WTC11 (cell line): ENCODE results near the gene SDR42E2. TPM values are rescaled to one million over a fixed set of nuclear protein-coding genes. Genes with fewer than 3 reads are reported as not detected.
A peak's percentile ranks its signal among the peaks of the same experiment; 100 is the strongest.

Source experiments
- ATAC-seq: fragments of 200-7000 bp; cut with Tn5 transposase; 2 replicates; pipeline ENCODE4 v1.10.0; 2021; ENCODE audit warnings: mild to moderate bottlenecking, moderate library complexity
- CTCF ChIA-PET: fragments of 300-600 bp; sonication (Branson Sonifier 250); formaldehyde crosslinking; loops from one replicate; lab custom pipeline; 2021; ENCODE audit warnings: antibody characterized with exemption; lab: Charles Lee
- POLR2A ChIA-PET: fragments of 350-600 bp; sonication (Branson Sonifier 250); formaldehyde crosslinking; loops from one replicate; lab custom pipeline; 2021; ENCODE audit warnings: antibody characterized with exemption; lab: Charles Lee
- DNase-seq: peaks from one replicate; pipeline ENCODE4 v3.0.0; 2021; ENCODE audit warnings: low spot score
- H3K27ac Mint-ChIP-seq: 2 replicates; pipeline ENCODE4 v1.8.0; 2021; ENCODE audit warnings: mixed read lengths
- H3K27me3 Mint-ChIP-seq: 2 replicates; pipeline ENCODE4 v1.8.0; 2021; ENCODE audit warnings: low read depth, mild to moderate bottlenecking, moderate library complexity, mixed read lengths
- H3K36me3 Mint-ChIP-seq: 2 replicates; pipeline ENCODE4 v1.8.0; 2021; ENCODE audit warnings: mixed read lengths
- H3K4me1 Mint-ChIP-seq: 2 replicates; pipeline ENCODE4 v1.8.0; 2022; ENCODE audit warnings: mixed read lengths
- H3K4me3 Mint-ChIP-seq: 2 replicates; pipeline ENCODE4 v1.8.0; 2021; ENCODE audit warnings: mild to moderate bottlenecking, moderate library complexity, mixed read lengths
- H3K9me3 Mint-ChIP-seq: 2 replicates; pipeline ENCODE4 v1.8.0; 2021; ENCODE audit warnings: mixed read lengths
- EMX1 ChIP-seq: fragments of 250-450 bp; sonication (Bioruptor Pico); IDR thresholded peaks from 2 replicates; pipeline ENCODE4 v1.8.0; 2021; ENCODE audit warnings: mild to moderate bottlenecking
- FOXK1 ChIP-seq: sonication (generic); formaldehyde crosslinking; IDR thresholded peaks from 2 replicates; pipeline ENCODE4 v1.8.0; 2022; ENCODE audit warnings: mild to moderate bottlenecking, moderate library complexity, missing genetic modification reagents
- GTF2I ChIP-seq: fragments of 250-450 bp; sonication (Bioruptor Pico); conservative IDR thresholded peaks from 2 replicates; pipeline ENCODE4 v1.4.0; 2021; ENCODE audit warnings: mild to moderate bottlenecking
- OVOL2 ChIP-seq: fragments of 250-450 bp; sonication (Bioruptor Pico); IDR thresholded peaks from 2 replicates; pipeline ENCODE4 v1.9.0; 2021; ENCODE audit warnings: mild to moderate bottlenecking, borderline replicate concordance
- PREB ChIP-seq: sonication (generic); formaldehyde crosslinking; IDR thresholded peaks from 2 replicates; pipeline ENCODE4 v1.8.1; 2022; ENCODE audit warnings: mild to moderate bottlenecking, missing genetic modification reagents, moderate library complexity, borderline replicate concordance
- RORB ChIP-seq: fragments of 250-450 bp; sonication (Bioruptor Pico); IDR thresholded peaks from 2 replicates; pipeline ENCODE4 v1.9.0; 2021; ENCODE audit warnings: mild to moderate bottlenecking
- STAT6 ChIP-seq: sonication (generic); formaldehyde crosslinking; conservative IDR thresholded peaks from 2 replicates; pipeline ENCODE4 v1.8.1; 2023; ENCODE audit warnings: mild to moderate bottlenecking, low read depth, missing genetic modification reagents, moderate library complexity
- TP53 ChIP-seq: sonication (generic); formaldehyde crosslinking; IDR thresholded peaks from 2 replicates; pipeline ENCODE4 v1.8.1; 2023; ENCODE audit warnings: mild to moderate bottlenecking, missing genetic modification reagents
- ZNF121 ChIP-seq: sonication (generic); formaldehyde crosslinking; IDR thresholded peaks from 2 replicates; pipeline ENCODE4 v1.8.0; 2023; ENCODE audit warnings: missing genetic modification reagents
- ZNF232 ChIP-seq: sonication (generic); formaldehyde crosslinking; IDR thresholded peaks from 2 replicates; pipeline ENCODE4 v1.8.0; 2022; ENCODE audit warnings: mild to moderate bottlenecking, missing genetic modification reagents
- total RNA-seq: library from RNA; stranded (reverse); gene quantifications from 3 replicates; pipeline ENCODE4 v1.2.3, GENCODE V29; 2021
- TF ChIP-seq, protein P1 (sequence below): sonication (generic); formaldehyde crosslinking; IDR thresholded peaks from 2 replicates; pipeline ENCODE4 v1.8.0; 2023; ENCODE audit warnings: missing genetic modification reagents, mild to moderate bottlenecking, borderline replicate concordance
- TF ChIP-seq, protein P2 (sequence below): sonication (generic); formaldehyde crosslinking; IDR thresholded peaks from 2 replicates; pipeline ENCODE4 v1.8.0; 2022; ENCODE audit warnings: mild to moderate bottlenecking, missing genetic modification reagents
- TF ChIP-seq, protein P3 (sequence below): sonication (generic); formaldehyde crosslinking; IDR thresholded peaks from 2 replicates; pipeline ENCODE4 v1.8.0; 2023; ENCODE audit warnings: mild to moderate bottlenecking, missing genetic modification reagents
- TF ChIP-seq, protein P4 (sequence below): sonication (generic); formaldehyde crosslinking; IDR thresholded peaks from 2 replicates; pipeline ENCODE4 v1.8.1; 2023; ENCODE audit warnings: mild to moderate bottlenecking, missing genetic modification reagents, moderate library complexity
- TF ChIP-seq, protein P5 (sequence below): sonication (generic); formaldehyde crosslinking; IDR thresholded peaks from 2 replicates; pipeline ENCODE4 v1.8.1; 2023; ENCODE audit warnings: mild to moderate bottlenecking, moderate library complexity, missing genetic modification reagents

The SDR42E2 gene
- total RNA-seq, 1 experiment from 2014 or later, result 0.13 TPM

DNA sequence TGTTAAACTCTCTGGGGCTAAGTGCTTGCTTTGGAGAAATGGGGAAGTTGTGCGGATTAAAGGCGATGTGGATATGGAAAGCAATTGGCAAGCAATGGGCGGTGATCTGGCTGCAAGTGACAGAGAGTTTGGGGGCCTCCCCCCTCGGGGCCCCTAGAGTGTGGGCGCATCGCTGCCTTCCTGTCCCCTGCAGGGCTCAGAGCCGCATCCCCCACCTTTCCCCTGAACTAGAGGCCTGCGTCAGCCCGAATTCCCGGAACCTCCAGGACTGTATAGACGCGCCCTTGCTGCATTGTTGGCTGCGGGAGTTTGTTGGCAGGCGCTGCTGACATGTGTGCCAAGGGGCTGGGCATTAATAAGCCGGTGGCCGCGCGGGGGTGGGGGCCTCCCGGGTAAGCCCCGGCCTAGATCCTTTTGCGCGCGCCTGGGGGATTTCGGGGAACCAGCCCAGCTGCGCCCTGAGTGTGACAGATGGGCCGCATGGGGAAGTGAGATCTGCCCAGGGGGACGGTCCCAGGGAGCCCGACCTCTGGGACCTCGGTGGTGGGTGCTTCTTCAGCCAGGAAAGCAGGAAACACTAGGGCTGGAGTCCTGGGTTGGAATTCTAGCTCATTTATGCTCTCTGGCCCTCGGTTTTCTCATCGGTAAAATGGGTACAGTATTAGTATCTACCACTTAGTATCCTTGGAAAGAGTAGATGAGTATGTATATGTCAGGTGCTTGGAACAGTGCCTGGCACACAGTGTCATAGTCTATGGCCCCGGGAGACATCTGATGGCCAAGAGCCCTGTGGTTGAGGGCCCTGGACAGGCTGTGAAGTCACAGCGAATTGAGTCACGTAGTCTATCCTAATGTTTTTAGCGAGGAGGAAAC lies 44.8 kb downstream of the SDR42E2 start:
- ChIA-PET CTCF (interaction anchor here (0.8 to 3.1 kb wide), 12 partner anchors 10 to 114 kb away, joined by 3 to 26 read pairs (median 6); partner anchors contain the start of gene POLR3E), POLR2A (interaction anchor here (0.6 to 1.4 kb wide), 3 partner anchors 10 to 72 kb away, joined by 5 to 8 read pairs (median 6); no protein-coding TSS in a partner anchor)
- no peaks in the 10 kb centered on the region for H3K27me3 Mint-ChIP-seq
- peaks cover 13% of the 10 kb centered on the region for H3K9me3 Mint-ChIP-seq
- peak; percentile 33 for DNase-seq
- peaks cover 17% of the 10 kb centered on the region for H3K36me3 Mint-ChIP-seq
- TF ChIP-seq EMX1 (CRISPR knock-in tag) (no peak), RORB (CRISPR knock-in tag) (no peak), FOXK1 (CRISPR knock-in tag) (no peak), STAT6 (CRISPR knock-in tag) (no peak), ZNF121 (CRISPR knock-in tag) (0 out of 2 replicates have a peak, but pooled peaks have one; percentile 21), GTF2I (CRISPR knock-in tag) (0 out of 2 replicates have a peak, but pooled peaks have one; percentile 33), PREB (CRISPR knock-in tag) (0 out of 2 replicates have a peak, but pooled peaks have one; percentile 17)
- TF ChIP-seq, protein P1, sequence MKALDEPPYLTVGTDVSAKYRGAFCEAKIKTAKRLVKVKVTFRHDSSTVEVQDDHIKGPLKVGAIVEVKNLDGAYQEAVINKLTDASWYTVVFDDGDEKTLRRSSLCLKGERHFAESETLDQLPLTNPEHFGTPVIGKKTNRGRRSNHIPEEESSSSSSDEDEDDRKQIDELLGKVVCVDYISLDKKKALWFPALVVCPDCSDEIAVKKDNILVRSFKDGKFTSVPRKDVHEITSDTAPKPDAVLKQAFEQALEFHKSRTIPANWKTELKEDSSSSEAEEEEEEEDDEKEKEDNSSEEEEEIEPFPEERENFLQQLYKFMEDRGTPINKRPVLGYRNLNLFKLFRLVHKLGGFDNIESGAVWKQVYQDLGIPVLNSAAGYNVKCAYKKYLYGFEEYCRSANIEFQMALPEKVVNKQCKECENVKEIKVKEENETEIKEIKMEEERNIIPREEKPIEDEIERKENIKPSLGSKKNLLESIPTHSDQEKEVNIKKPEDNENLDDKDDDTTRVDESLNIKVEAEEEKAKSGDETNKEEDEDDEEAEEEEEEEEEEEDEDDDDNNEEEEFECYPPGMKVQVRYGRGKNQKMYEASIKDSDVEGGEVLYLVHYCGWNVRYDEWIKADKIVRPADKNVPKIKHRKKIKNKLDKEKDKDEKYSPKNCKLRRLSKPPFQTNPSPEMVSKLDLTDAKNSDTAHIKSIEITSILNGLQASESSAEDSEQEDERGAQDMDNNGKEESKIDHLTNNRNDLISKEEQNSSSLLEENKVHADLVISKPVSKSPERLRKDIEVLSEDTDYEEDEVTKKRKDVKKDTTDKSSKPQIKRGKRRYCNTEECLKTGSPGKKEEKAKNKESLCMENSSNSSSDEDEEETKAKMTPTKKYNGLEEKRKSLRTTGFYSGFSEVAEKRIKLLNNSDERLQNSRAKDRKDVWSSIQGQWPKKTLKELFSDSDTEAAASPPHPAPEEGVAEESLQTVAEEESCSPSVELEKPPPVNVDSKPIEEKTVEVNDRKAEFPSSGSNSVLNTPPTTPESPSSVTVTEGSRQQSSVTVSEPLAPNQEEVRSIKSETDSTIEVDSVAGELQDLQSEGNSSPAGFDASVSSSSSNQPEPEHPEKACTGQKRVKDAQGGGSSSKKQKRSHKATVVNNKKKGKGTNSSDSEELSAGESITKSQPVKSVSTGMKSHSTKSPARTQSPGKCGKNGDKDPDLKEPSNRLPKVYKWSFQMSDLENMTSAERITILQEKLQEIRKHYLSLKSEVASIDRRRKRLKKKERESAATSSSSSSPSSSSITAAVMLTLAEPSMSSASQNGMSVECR (CRISPR knock-in tag), result no peak
- peak overlapping the region; percentile 6; the same call in 1 of the 2 replicates for H3K27ac Mint-ChIP-seq
- peak overlapping the region; percentile 96 for H3K4me3 Mint-ChIP-seq
- peaks cover 21% of the 10 kb centered on the region for H3K4me1 Mint-ChIP-seq
- peak; percentile 19 for ATAC-seq

- CTCF ChIA-PET, result interaction anchor here (0.9 to 3.1 kb wide), 4 partner anchors 9 to 92 kb away, joined by 3 to 26 read pairs (median 10); no protein-coding TSS in a partner anchor
- peak overlapping the region; percentile 96 for H3K4me3 Mint-ChIP-seq
- TF ChIP-seq, protein P2, sequence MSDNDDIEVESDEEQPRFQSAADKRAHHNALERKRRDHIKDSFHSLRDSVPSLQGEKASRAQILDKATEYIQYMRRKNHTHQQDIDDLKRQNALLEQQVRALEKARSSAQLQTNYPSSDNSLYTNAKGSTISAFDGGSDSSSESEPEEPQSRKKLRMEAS (CRISPR knock-in tag), result no peak
- TF ChIP-seq, protein P3, sequence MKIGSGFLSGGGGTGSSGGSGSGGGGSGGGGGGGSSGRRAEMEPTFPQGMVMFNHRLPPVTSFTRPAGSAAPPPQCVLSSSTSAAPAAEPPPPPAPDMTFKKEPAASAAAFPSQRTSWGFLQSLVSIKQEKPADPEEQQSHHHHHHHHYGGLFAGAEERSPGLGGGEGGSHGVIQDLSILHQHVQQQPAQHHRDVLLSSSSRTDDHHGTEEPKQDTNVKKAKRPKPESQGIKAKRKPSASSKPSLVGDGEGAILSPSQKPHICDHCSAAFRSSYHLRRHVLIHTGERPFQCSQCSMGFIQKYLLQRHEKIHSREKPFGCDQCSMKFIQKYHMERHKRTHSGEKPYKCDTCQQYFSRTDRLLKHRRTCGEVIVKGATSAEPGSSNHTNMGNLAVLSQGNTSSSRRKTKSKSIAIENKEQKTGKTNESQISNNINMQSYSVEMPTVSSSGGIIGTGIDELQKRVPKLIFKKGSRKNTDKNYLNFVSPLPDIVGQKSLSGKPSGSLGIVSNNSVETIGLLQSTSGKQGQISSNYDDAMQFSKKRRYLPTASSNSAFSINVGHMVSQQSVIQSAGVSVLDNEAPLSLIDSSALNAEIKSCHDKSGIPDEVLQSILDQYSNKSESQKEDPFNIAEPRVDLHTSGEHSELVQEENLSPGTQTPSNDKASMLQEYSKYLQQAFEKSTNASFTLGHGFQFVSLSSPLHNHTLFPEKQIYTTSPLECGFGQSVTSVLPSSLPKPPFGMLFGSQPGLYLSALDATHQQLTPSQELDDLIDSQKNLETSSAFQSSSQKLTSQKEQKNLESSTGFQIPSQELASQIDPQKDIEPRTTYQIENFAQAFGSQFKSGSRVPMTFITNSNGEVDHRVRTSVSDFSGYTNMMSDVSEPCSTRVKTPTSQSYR (CRISPR knock-in tag), result no peak
- TF ChIP-seq FOXK1 (CRISPR knock-in tag) (no peak), TP53 (CRISPR knock-in tag) (no peak), OVOL2 (CRISPR knock-in tag) (no peak), ZNF232 (CRISPR knock-in tag) (no peak)
- TF ChIP-seq, protein P4, sequence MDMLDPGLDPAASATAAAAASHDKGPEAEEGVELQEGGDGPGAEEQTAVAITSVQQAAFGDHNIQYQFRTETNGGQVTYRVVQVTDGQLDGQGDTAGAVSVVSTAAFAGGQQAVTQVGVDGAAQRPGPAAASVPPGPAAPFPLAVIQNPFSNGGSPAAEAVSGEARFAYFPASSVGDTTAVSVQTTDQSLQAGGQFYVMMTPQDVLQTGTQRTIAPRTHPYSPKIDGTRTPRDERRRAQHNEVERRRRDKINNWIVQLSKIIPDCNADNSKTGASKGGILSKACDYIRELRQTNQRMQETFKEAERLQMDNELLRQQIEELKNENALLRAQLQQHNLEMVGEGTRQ, result no peak
- TF ChIP-seq, protein P5, sequence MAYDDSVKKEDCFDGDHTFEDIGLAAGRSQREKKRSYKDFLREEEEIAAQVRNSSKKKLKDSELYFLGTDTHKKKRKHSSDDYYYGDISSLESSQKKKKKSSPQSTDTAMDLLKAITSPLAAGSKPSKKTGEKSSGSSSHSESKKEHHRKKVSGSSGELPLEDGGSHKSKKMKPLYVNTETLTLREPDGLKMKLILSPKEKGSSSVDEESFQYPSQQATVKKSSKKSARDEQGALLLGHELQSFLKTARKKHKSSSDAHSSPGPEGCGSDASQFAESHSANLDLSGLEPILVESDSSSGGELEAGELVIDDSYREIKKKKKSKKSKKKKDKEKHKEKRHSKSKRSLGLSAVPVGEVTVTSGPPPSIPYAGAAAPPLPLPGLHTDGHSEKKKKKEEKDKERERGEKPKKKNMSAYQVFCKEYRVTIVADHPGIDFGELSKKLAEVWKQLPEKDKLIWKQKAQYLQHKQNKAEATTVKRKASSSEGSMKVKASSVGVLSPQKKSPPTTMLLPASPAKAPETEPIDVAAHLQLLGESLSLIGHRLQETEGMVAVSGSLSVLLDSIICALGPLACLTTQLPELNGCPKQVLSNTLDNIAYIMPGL (CRISPR knock-in tag), result no peak
Observed at GRCh38 chr16:22207715-22208360, 45.5 kb downstream of the SDR42E2 start.

More at GRCh38 chr16:22207715-22208360, 45.5 kb downstream of the SDR42E2 start:
- peaks cover 22% of the 10 kb centered on the region for H3K36me3 Mint-ChIP-seq
- peaks cover 21% of the 10 kb centered on the region for H3K4me1 Mint-ChIP-seq
- no peaks in the 10 kb centered on the region for H3K27me3 Mint-ChIP-seq
- ATAC-seq, result no peak
- POLR2A ChIA-PET, result no interaction called here
- DNase-seq, result no peak
- H3K9me3 Mint-ChIP-seq, result peaks cover 13% of the 10 kb centered on the region
- H3K27ac Mint-ChIP-seq, result peak overlapping the region; percentile 6; the same call in 1 of the 2 replicates
